ENCODE data around the gene TMEM252. TPM values are rescaled to one million over a fixed set of nuclear protein-coding genes. Genes with fewer than 3 reads are reported as not detected.

TMEM252 gene
- total RNA-seq, 6 experiments from 2014 or later = 0.22 to 0.50 (median 0.25) TPM; not detected in 3

DNA sequence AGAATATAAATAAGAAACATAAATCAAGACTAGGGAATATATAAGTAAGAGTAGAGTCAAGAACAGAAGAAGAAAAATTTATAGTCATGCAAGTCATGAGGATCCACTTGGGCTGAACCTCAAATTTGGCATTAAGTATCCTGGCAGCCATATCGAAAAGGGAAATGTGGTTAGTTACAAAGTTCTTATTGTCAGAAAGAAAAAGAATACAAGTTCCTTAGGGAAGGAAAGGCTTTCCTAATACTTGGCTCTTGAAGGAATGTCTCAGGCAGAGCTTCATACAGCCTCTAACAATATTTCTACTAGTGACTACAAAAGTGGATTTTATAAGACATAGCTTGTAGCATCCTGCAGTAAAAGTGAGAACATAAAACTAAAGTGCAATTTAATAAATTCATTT, 45.4 kb downstream of the TMEM252 start:
- Histone ChIP-seq H3K9me3 (no peaks in the 10 kb centered on the region), H3K36me3 (no peaks in the 10 kb centered on the region), H3K4me1 (peaks cover 0 to 2% (median 0%) of the 10 kb centered on the region in 4 donors), H3K27ac (no peak overlapping the region), H3K27me3 (no peaks in the 10 kb centered on the region), H3K4me3 (no peak overlapping the region)
- 64% methylated on average over 1 of the region's 1 CpG for WGBS (ENCODE audit: insufficient coverage, low coverage, low lambda C conversion rate, missing lambda C conversion rate)
- intact Hi-C loops (cut with DNase I) = no loop called here
- ATAC-seq (no peak), DNase-seq (no peak)
- no peak for TF ChIP-seq POLR2A (IDR thresholded peaks at IDR 0.05)
- TF ChIP-seq, protein P1, sequence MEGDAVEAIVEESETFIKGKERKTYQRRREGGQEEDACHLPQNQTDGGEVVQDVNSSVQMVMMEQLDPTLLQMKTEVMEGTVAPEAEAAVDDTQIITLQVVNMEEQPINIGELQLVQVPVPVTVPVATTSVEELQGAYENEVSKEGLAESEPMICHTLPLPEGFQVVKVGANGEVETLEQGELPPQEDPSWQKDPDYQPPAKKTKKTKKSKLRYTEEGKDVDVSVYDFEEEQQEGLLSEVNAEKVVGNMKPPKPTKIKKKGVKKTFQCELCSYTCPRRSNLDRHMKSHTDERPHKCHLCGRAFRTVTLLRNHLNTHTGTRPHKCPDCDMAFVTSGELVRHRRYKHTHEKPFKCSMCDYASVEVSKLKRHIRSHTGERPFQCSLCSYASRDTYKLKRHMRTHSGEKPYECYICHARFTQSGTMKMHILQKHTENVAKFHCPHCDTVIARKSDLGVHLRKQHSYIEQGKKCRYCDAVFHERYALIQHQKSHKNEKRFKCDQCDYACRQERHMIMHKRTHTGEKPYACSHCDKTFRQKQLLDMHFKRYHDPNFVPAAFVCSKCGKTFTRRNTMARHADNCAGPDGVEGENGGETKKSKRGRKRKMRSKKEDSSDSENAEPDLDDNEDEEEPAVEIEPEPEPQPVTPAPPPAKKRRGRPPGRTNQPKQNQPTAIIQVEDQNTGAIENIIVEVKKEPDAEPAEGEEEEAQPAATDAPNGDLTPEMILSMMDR (IDR thresholded peaks at IDR 0.05) = no peak

DNA sequence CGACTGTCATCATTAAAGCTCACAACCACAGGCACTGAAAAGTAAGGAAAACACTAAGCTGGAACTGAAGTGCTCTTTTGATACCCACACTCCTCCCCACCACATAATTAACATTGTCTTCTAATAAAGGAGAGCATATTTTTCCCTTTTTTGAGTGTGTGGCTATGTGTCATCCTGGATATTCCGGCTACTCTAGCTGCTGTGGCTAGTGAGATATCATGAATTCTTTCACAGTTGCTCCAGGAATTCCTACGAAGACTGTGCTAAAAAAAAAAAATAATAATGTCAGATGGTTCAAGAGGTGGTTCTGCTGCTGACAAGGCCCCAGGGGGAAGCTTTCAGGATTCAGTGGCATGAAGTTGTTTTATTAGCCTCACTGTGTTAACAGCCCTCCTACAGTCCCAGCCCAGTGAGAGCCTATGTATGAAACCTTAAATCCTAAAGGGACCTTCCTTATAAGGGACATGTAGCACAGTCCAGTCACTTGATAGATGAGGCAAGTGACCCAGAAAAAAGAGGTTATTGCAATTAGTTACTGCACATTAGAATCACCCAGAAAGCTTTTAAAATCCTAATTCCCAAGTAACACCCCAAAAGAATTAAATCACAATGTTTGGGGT, 46.6 kb downstream of the TMEM252 start:
- Histone ChIP-seq H3K9me3 (no peaks in the 10 kb centered on the region), H3K27me3 (no peaks in the 10 kb centered on the region), H3K27ac (no peak overlapping the region), H3K36me3 (no peaks in the 10 kb centered on the region), H3K4me1 (no peaks in the 10 kb centered on the region), H3K4me3 (no peak overlapping the region)
- WGBS (ENCODE audit: insufficient coverage, low coverage, low lambda C conversion rate, missing lambda C conversion rate) = 49% methylated on average over 3 of the region's 3 CpGs
- TF ChIP-seq POLR2A (IDR thresholded peaks at IDR 0.05) = no peak
- TF ChIP-seq, protein P1 (IDR thresholded peaks at IDR 0.05) = no peak
- DNase-seq (no peak), ATAC-seq (no peak)
- intact Hi-C loops (cut with DNase I) = no loop called here

DNA sequence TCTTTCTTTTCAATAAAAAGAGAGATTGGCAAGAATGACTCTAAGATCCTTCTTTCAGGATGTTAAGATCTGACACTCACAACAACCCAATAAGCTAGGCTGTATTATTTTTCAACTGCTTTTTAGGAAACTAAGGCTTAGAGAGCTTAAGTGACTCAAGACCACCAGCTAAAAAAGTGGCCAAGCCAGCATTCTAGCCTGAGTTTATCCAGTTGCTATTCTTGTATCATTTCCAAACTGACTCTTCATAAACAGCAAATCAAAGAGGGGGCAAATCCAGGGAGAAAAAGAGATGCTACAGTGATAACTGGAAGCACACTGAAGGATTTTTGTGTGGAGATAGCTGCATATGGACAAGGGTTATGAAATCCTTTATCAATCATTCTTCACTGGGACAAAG, 47.1 kb downstream of the TMEM252 start:
- Histone ChIP-seq H3K27me3 (no peaks in the 10 kb centered on the region), H3K9me3 (no peaks in the 10 kb centered on the region), H3K4me1 (no peaks in the 10 kb centered on the region), H3K36me3 (no peaks in the 10 kb centered on the region), H3K27ac (no peak overlapping the region), H3K4me3 (no peak overlapping the region)
- no peak for TF ChIP-seq POLR2A (IDR thresholded peaks at IDR 0.05)
- TF ChIP-seq, protein P1 (IDR thresholded peaks at IDR 0.05) = no peak
- intact Hi-C loops (cut with DNase I) = no loop called here
- ATAC-seq (no peak), DNase-seq (no peak)

DNA sequence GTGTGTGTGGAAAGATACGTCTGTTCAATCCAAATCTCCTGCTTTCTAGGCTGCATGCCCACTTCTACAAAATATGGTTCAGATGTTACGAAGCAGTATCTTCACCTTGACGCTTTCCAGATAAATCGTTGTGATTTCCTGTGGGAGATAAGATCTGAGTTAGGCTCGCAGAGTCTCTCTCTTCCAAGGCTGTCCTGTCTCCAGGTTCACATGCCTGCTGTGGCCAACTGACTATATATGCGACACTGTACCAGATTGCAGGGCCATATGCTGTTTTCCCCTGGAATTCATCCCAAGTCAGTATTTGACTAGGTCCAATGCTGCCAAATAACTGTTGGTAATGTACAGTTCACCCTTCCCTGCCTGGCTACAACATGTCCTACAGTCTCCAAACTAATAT, 47.9 kb downstream of the TMEM252 start:
- ATAC-seq (no peak), DNase-seq (no peak)
- Histone ChIP-seq H3K27ac (no peak overlapping the region), H3K36me3 (no peaks in the 10 kb centered on the region), H3K4me3 (no peak overlapping the region), H3K4me1 (no peaks in the 10 kb centered on the region), H3K9me3 (no peaks in the 10 kb centered on the region), H3K27me3 (no peaks in the 10 kb centered on the region)
- TF ChIP-seq, protein P1 (IDR thresholded peaks at IDR 0.05) = no peak
- TF ChIP-seq POLR2A (IDR thresholded peaks at IDR 0.05) = no peak
- WGBS (ENCODE audit: insufficient coverage, low coverage, low lambda C conversion rate, missing lambda C conversion rate) = 56% methylated on average over 6 of the region's 6 CpGs
- intact Hi-C loops (cut with DNase I) = no loop called here

DNA sequence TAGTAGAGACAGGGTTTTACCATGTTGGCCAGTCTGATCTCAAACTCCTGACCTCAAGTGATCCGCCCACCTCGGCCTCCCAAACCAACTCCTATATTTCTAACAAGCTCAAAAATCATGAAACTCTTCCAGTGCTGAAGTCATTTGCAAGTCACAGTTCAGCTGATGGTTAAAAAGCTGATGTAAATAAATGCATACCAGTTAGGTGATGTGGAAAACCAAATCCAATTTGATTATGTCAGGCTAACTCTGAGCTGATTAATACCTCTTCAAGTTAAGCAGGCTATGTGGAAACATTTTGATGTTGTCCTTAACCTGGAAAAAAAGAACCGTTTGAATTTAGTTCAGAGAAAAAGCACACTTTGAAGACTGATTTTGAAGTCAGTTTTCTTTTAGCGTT, 51.0 kb downstream of the TMEM252 start:
- TF ChIP-seq, protein P1 (IDR thresholded peaks at IDR 0.05) = no peak
- TF ChIP-seq POLR2A (IDR thresholded peaks at IDR 0.05) = no peak
- DNase-seq (no peak), ATAC-seq (no peak)
- Histone ChIP-seq H3K27me3 (no peaks in the 10 kb centered on the region), H3K27ac (no peak overlapping the region), H3K4me1 (no peaks in the 10 kb centered on the region), H3K36me3 (no peaks in the 10 kb centered on the region), H3K9me3 (no peaks in the 10 kb centered on the region), H3K4me3 (no peak overlapping the region)
- intact Hi-C loops (cut with DNase I) = no loop called here
- 86% methylated on average over 4 of the region's 4 CpGs for WGBS (ENCODE audit: insufficient coverage, low coverage, low lambda C conversion rate, missing lambda C conversion rate)

All from right lobe of liver (tissue), 6 donors.